GM06990 (cell line): Measurements from ENCODE around the gene ANKS1B.
"Not testable (repeated sequence)": the region's sequence is repeated elsewhere in the genome, so short reads cannot be mapped to it uniquely, and the experiment has no call there.

Experiments used
- DNase-seq: peaks from one replicate; pipeline ENCODE4 v3.0.0-alpha.2; 2011; ENCODE audit not compliant: insufficient read length; ENCODE audit errors: extremely low read depth
- H3K27me3 ChIP-seq: replicated peaks from 2 replicates; pipeline ENCODE4 v1.6.0; 2011; ENCODE audit warnings: low read length; ENCODE audit not compliant: control insufficient read depth, insufficient read depth
- H3K36me3 ChIP-seq: 2 replicates; pipeline ENCODE4 v1.5.1; 2011; ENCODE audit warnings: low read length; ENCODE audit not compliant: control insufficient read depth, insufficient read depth
- H3K4me3 ChIP-seq: replicated peaks from 2 replicates; pipeline ENCODE4 v1.5.1; 2011; ENCODE audit warnings: low read depth, mild to moderate bottlenecking, control low read depth, low read length
- CTCF ChIP-seq: IDR thresholded peaks from 2 replicates; pipeline ENCODE4 v1.5.1; 2011; ENCODE audit warnings: low read length, control low read depth, mild to moderate bottlenecking, inconsistent platforms; ENCODE audit not compliant: insufficient read depth, poor library complexity, severe bottlenecking

The ANKS1B gene

DNA sequence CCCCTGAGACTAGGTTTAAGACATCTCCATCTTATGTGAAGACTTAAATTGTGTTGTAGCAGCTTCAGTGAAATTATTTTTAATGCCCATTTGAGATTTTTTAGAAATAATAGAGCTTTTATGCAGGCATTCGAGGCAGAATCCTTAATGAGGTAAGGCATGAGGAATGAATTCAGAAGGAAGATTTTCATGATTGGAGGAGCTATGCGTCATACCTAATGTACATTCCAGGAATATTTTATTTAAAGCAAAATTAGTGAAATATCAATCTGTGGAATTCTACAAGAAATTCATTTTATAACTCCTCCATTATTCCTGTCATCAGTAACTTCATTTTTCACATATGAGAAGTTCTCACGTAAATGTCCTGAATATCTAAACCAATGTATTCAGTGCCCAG lies 373.1 kb downstream of the ANKS1B start:
- no peak for TF ChIP-seq CTCF
- no peak for DNase-seq
- Histone ChIP-seq H3K36me3 (no peaks in the 10 kb centered on the region), H3K4me3 (no peak overlapping the region), H3K27me3 (no peaks in the 10 kb centered on the region)

DNA sequence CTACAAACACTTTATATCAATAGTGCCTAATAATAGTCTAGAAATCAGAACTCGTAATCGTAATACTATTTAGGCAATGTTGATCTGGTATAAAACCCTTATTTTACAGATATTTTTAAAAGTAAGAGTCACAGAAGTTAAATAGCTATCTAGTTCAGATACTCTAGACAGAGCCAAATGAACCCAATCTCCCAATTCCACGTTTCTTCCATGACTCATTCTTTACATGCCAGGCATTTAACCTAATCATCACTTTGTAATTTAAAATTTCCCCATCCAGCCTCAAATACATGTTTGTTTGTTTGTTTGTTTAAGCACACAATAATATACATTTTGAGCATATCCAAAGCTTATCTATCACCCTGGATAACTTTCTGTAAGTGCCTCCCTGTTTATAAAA lies 373.6 kb downstream of the ANKS1B start:
- Histone ChIP-seq H3K4me3 (no peak overlapping the region), H3K27me3 (no peaks in the 10 kb centered on the region), H3K36me3 (no peaks in the 10 kb centered on the region)
- TF ChIP-seq CTCF, result no peak
- no peak for DNase-seq

- Histone ChIP-seq H3K36me3 (no peaks in the 10 kb centered on the region), H3K4me3 (no peak overlapping the region), H3K27me3 (no peaks in the 10 kb centered on the region)
- TF ChIP-seq CTCF, result no peak
- DNase-seq, result no peak
Observed at GRCh38 chr12:99609455-99610181, 375.1 kb downstream of the ANKS1B start.

GRCh38 chr12:99600388-99600787 lies 384.3 kb downstream of the ANKS1B start:
- no peak for TF ChIP-seq CTCF

DNA sequence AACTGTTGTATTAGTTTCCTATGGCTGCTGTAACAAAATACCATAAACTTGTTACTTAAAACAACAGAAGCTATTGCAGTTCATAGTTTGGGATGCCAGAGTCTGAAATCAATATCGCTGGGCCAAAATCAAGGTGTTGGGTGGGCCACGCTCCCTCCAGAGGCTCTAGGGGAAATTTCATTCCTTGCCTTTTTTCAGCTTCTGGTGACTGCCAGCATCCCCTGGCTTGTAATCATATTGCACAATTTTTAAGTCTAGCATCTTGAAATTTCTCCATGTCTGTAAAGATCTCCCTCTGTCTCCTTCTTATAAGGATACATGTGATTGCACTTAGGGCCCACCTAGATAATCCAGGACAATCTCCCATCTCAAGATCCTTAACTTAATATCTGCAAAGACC lies 386.0 kb downstream of the ANKS1B start:
- Histone ChIP-seq H3K36me3 (no peaks in the 10 kb centered on the region), H3K4me3 (no peak overlapping the region), H3K27me3 (no peaks in the 10 kb centered on the region)
- DNase-seq, result no peak
- no peak for TF ChIP-seq CTCF

More at GRCh38 chr12:99600388-99600787, 384.3 kb downstream of the ANKS1B start:
- Histone ChIP-seq H3K36me3 (no peaks in the 10 kb centered on the region), H3K27me3 (no peaks in the 10 kb centered on the region), H3K4me3 (no peak overlapping the region)
- peak; percentile 11 for DNase-seq

DNA sequence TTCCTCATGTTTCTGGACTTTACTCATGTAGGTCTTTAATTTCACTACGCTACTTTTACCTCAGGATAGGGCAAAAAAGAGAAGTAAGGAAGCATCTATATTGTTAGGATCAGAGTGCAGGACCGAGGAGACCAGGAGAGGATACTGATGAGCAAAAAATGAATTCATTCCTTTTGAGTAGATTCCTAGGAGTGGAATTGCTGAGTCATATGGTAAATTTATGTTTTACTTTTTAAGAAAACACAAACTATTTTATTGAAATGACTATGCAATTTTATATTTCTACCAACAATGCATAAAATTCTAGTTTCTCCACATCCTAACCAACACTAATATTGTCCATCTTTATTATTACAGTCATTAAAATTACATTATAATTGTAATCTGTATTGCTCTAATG lies 388.0 kb downstream of the ANKS1B start:
- H3K36me3 ChIP-seq, result no peaks in the 10 kb centered on the region
- TF ChIP-seq CTCF, result no peak
- no peak for DNase-seq
- H3K27me3 ChIP-seq, result no peaks in the 10 kb centered on the region
- no peak overlapping the region for H3K4me3 ChIP-seq

DNA sequence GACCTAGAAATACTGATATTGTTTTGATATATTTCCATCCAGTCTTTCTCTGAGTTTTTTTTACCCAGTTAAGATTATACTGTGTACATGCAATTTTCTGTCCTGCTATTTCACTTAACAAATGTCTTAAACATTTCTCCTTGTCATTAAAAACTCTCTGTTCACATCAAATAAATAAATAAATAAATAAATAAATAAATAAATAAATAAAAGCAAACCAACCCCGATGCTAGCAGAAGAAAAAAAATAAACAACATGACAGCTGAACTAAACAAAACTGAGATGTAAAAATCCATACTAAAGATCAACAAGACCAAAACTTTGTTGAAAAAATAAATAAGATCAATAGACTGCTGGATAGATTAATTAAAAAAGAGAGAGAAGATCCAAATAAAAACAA lies 407.6 kb downstream of the ANKS1B start:
- not testable (repeated sequence) for DNase-seq, H3K4me3 ChIP-seq, H3K36me3 ChIP-seq, H3K27me3 ChIP-seq
